ENCODE measurements around the gene CD19. TPM values are rescaled to one million over a fixed set of nuclear protein-coding genes. Genes with fewer than 3 reads are reported as not detected.
"Not testable (repeated sequence)": the region's sequence is repeated elsewhere in the genome, so short reads cannot be mapped to it uniquely, and the experiment has no call there.

CD19 gene
- total and polyA plus RNA-seq, 5 experiments from 2014 or later = 0.17 to 7.6 (median 0.19) TPM

DNA sequence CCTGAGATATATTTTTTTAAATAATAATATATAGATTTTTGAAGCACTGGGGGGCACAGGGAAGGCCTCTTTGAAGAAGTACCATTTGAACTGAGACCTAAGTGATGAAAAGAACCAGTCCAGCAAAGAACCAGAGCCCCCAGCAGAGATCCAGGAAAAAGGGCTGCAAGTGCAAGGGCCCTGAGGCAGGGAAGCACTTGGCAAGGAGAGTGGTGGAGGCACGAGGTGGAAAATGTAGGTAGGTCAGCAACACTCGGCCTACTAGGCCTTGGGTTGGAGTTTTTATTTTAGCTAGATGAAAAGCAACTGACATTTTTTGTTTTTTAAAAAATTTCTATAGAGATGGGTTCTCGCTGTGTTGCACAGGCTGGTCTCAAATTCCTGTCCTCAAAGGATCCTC lies 1.6 kb upstream of the CD19 start:
- peak overlapping the region in 3 of 10 donors; percentile 33 to 58 (median 36) for H3K4me3 Mint-ChIP-seq
- peak overlapping the region; percentile 81 to 94 (median 87) for H3K27ac Mint-ChIP-seq
- DNase-seq = no peak
- H3K27me3 Mint-ChIP-seq = no peaks in the 10 kb centered on the region
- no peak for ATAC-seq
- no peaks in the 10 kb centered on the region for H3K36me3 Mint-ChIP-seq
- POLR2A ChIA-PET = interaction anchor here (0.6 to 1.0 kb wide), 3 partner anchors 10 to 21 kb away, joined by 3 to 5 read pairs (median 4); no protein-coding TSS in a partner anchor
- H3K9me3 Mint-ChIP-seq = no peaks in the 10 kb centered on the region
- peaks cover 19 to 52% (median 23%) of the 10 kb centered on the region in 4 donors for H3K4me1 Mint-ChIP-seq

GRCh38 chr16:28930652-28931051 lies 1.1 kb upstream of the CD19 start:
- Mint-ChIP-seq H3K27me3 (no peaks in the 10 kb centered on the region), H3K9me3 (no peaks in the 10 kb centered on the region), H3K27ac (peak overlapping the region; percentile 81 to 94 (median 87)), H3K4me1 (peaks cover 17 to 55% (median 26%) of the 10 kb centered on the region in 4 donors), H3K4me3 (peak overlapping the region in 6 of 10 donors; percentile 28 to 52 (median 41)), H3K36me3 (no peaks in the 10 kb centered on the region)
- POLR2A ChIA-PET = interaction anchor here (1.0 kb wide), 1 partner anchor 12 kb away, joined by 3 read pairs; no protein-coding TSS in a partner anchor
- ATAC-seq = peak; percentile 45 to 55
- peak in 2 of 10 donors; percentile 5 to 41 for DNase-seq

DNA sequence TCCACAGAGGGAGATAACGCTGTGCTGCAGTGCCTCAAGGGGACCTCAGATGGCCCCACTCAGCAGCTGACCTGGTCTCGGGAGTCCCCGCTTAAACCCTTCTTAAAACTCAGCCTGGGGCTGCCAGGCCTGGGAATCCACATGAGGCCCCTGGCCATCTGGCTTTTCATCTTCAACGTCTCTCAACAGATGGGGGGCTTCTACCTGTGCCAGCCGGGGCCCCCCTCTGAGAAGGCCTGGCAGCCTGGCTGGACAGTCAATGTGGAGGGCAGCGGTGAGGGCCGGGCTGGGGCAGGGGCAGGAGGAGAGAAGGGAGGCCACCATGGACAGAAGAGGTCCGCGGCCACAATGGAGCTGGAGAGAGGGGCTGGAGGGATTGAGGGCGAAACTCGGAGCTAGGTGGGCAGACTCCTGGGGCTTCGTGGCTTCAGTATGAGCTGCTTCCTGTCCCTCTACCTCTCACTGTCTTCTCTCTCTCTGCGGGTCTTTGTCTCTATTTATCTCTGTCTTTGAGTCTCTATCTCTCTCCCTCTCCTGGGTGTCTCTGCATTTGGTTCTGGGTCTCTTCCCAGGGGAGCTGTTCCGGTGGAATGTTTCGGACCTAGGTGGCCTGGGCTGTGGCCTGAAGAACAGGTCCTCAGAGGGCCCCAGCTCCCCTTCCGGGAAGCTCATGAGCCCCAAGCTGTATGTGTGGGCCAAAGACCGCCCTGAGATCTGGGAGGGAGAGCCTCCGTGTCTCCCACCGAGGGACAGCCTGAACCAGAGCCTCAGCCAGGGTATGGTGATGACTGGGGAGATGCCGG lies 769 bp downstream of the CD19 start:
- ATAC-seq = no peak
- DNase-seq = no peak
- no peaks in the 10 kb centered on the region for H3K9me3 Mint-ChIP-seq
- POLR2A ChIA-PET = interaction anchor here (1.3 to 2.3 kb wide), 3 partner anchors 9 to 13 kb away, joined by 3 to 8 read pairs (median 8); no protein-coding TSS in a partner anchor
- H3K27me3 Mint-ChIP-seq = no peaks in the 10 kb centered on the region
- H3K36me3 Mint-ChIP-seq = no peaks in the 10 kb centered on the region
- H3K4me1 Mint-ChIP-seq = peaks cover 21 to 58% (median 32%) of the 10 kb centered on the region in 4 donors
- peak overlapping the region in 7 of 10 donors; percentile 8 to 93 (median 75) for H3K27ac Mint-ChIP-seq
- H3K4me3 Mint-ChIP-seq = peak overlapping the region in 3 of 10 donors; percentile 41 to 82 (median 48)

DNA sequence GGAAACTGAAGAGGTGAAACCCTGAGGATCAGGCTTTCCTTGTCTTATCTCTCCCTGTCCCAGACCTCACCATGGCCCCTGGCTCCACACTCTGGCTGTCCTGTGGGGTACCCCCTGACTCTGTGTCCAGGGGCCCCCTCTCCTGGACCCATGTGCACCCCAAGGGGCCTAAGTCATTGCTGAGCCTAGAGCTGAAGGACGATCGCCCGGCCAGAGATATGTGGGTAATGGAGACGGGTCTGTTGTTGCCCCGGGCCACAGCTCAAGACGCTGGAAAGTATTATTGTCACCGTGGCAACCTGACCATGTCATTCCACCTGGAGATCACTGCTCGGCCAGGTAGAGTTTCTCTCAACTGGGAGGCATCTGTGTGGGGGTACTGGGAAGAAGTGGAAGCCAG lies 1.4 kb downstream of the CD19 start:
- POLR2A ChIA-PET = interaction anchor here (0.6 to 2.3 kb wide), 3 partner anchors 10 to 443 kb away, joined by 3 to 8 read pairs (median 8); no protein-coding TSS in a partner anchor
- no peak for ATAC-seq
- Mint-ChIP-seq H3K27ac (peak overlapping the region in 2 of 10 donors; percentile 75 to 83), H3K9me3 (no peaks in the 10 kb centered on the region), H3K4me3 (peak overlapping the region in 1 of 10 donors; percentile 82), H3K36me3 (no peaks in the 10 kb centered on the region), H3K27me3 (no peaks in the 10 kb centered on the region), H3K4me1 (peaks cover 21 to 56% (median 33%) of the 10 kb centered on the region in 4 donors)
- no peak for DNase-seq

GRCh38 chr16:28935346-28935745 lies 3.6 kb downstream of the CD19 start:
- Mint-ChIP-seq H3K27ac (peak overlapping the region in 4 of 10 donors; percentile 45 to 72 (median 58)), H3K4me1 (peaks cover 23 to 51% (median 32%) of the 10 kb centered on the region in 4 donors), H3K36me3 (no peaks in the 10 kb centered on the region), H3K27me3 (no peaks in the 10 kb centered on the region), H3K4me3 (peak overlapping the region in 3 of 10 donors; percentile 2 to 36 (median 18)), H3K9me3 (no peaks in the 10 kb centered on the region)
- POLR2A ChIA-PET = interaction anchor here (0.6 kb wide), 1 partner anchor 8 kb away, joined by 4 read pairs; no protein-coding TSS in a partner anchor
- ATAC-seq (no peak), DNase-seq (no peak)

GRCh38 chr16:28935924-28936783 lies 4.4 kb downstream of the CD19 start:
- peak overlapping the region; percentile 61 to 88 (median 79) for H3K27ac Mint-ChIP-seq
- peak; percentile 72 to 88 (median 82) for DNase-seq
- POLR2A ChIA-PET = interaction anchor here (0.6 to 1.3 kb wide), 3 partner anchors 9 to 14 kb away, joined by 3 to 4 read pairs (median 3); partner anchors contain the start of gene NFATC2IP
- no peaks in the 10 kb centered on the region for H3K9me3 Mint-ChIP-seq
- peak overlapping the region; percentile 69 to 90 (median 75) for H3K4me3 Mint-ChIP-seq
- no peaks in the 10 kb centered on the region for H3K27me3 Mint-ChIP-seq
- peaks cover 17 to 42% (median 24%) of the 10 kb centered on the region in 4 donors for H3K4me1 Mint-ChIP-seq
- H3K36me3 Mint-ChIP-seq = no peaks in the 10 kb centered on the region
- peak; percentile 99 to 100 for ATAC-seq

- H3K9me3 Mint-ChIP-seq = no peaks in the 10 kb centered on the region
- POLR2A ChIA-PET = interaction anchor here (0.7 to 1.3 kb wide), 2 partner anchors 11 to 14 kb away, joined by 3 read pairs; partner anchors contain the start of gene NFATC2IP
- peak overlapping the region; percentile 61 to 88 (median 79) for H3K27ac Mint-ChIP-seq
- peaks cover 17 to 36% (median 23%) of the 10 kb centered on the region in 4 donors for H3K4me1 Mint-ChIP-seq
- no peak for DNase-seq
- ATAC-seq = no peak
- H3K4me3 Mint-ChIP-seq = peak overlapping the region; percentile 69 to 90 (median 75)
- H3K36me3 Mint-ChIP-seq = no peaks in the 10 kb centered on the region
- no peaks in the 10 kb centered on the region for H3K27me3 Mint-ChIP-seq
These were observed 5.0 kb downstream of the CD19 start for GRCh38 chr16:28936784-28937155.

GRCh38 chr16:28937222-28937876 lies 5.6 kb downstream of the CD19 start:
- POLR2A ChIA-PET = interaction anchor here (0.9 to 1.2 kb wide), 2 partner anchors 9 to 12 kb away, joined by 5 to 6 read pairs; partner anchors contain the start of gene RABEP2
- Mint-ChIP-seq H3K27ac (peak overlapping the region in 2 of 10 donors; percentile 15 to 61), H3K27me3 (no peaks in the 10 kb centered on the region), H3K4me3 (no peak overlapping the region), H3K36me3 (no peaks in the 10 kb centered on the region), H3K9me3 (no peaks in the 10 kb centered on the region), H3K4me1 (peaks cover 17 to 33% (median 22%) of the 10 kb centered on the region in 4 donors)
- ATAC-seq (no peak), DNase-seq (no peak)

DNA sequence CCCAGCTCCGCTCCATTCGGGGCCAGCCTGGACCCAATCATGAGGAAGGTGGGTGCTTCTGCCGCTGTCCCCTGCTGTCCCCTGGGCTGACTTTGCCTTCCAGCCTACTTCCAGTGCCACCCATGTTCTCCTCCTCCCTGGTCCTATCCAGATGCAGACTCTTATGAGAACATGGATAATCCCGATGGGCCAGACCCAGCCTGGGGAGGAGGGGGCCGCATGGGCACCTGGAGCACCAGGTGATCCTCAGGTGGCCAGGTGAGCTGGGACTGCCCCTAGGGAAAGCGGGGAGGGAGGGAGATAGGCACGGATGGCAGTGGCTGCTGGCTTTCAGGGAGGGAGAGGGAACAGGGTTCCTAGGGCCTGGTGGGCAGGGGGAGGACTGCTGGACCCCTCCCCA lies 7.0 kb downstream of the CD19 start:
- POLR2A ChIA-PET = interaction anchor here (0.7 kb wide), 1 partner anchor 39 kb away, joined by 4 read pairs; no protein-coding TSS in a partner anchor

GRCh38 chr16:28939825-28940224 lies 8.1 kb downstream of the CD19 start:
- not testable (repeated sequence) for ATAC-seq, H3K27ac Mint-ChIP-seq, H3K36me3 Mint-ChIP-seq, H3K27me3 Mint-ChIP-seq, H3K4me3 Mint-ChIP-seq, H3K9me3 Mint-ChIP-seq, DNase-seq
- POLR2A ChIA-PET = interaction anchor here (0.6 kb wide), 1 partner anchor 10 kb away, joined by 4 read pairs; no protein-coding TSS in a partner anchor
- H3K4me1 Mint-ChIP-seq = peaks cover 12 to 23% (median 22%) of the 10 kb centered on the region in 4 donors

More for the DNA sequence above, 7.0 kb downstream of the CD19 start:
- Mint-ChIP-seq H3K4me1 (peaks cover 16 to 27% (median 23%) of the 10 kb centered on the region in 4 donors), H3K27ac (peak overlapping the region in 2 of 10 donors; percentile 7 to 60), H3K36me3 (no peaks in the 10 kb centered on the region), H3K27me3 (no peaks in the 10 kb centered on the region), H3K4me3 (peak overlapping the region in 1 of 10 donors; percentile 0), H3K9me3 (no peaks in the 10 kb centered on the region)
- DNase-seq (no peak), ATAC-seq (no peak)

GRCh38 chr16:28943281-28943680 lies 11.5 kb downstream of the CD19 start:
- no peak overlapping the region for H3K4me3 Mint-ChIP-seq
- POLR2A ChIA-PET = interaction anchor here (1.1 to 2.7 kb wide), 4 partner anchors 10 to 121 kb away, joined by 3 to 17 read pairs (median 6); partner anchors contain the start of genes ATXN2L, CD19 and RABEP2
- DNase-seq (no peak), ATAC-seq (no peak)
- H3K4me1 Mint-ChIP-seq = peaks cover 9 to 14% (median 12%) of the 10 kb centered on the region in 4 donors
- no peaks in the 10 kb centered on the region for H3K36me3 Mint-ChIP-seq
- H3K9me3 Mint-ChIP-seq = no peaks in the 10 kb centered on the region
- H3K27ac Mint-ChIP-seq = no peak overlapping the region
- H3K27me3 Mint-ChIP-seq = no peaks in the 10 kb centered on the region
